Ureter (tissue), 1 donor: ENCODE data around the gene RIMS4. TPM values are rescaled to one million over a fixed set of nuclear protein-coding genes. Genes with fewer than 3 reads are reported as not detected.

Source experiments
- DNase-seq: peaks from one replicate; pipeline ENCODE4 v3.0.0-alpha.2; 2020; ENCODE audit warnings: low spot score
- total RNA-seq: library from RNA; stranded (reverse); gene quantifications from one replicate; pipeline ENCODE4 v1.2.4, GENCODE V29; 2023
- donor health status: DM: yes; HTN: yes; CAD: no.

The RIMS4 gene
- total RNA-seq = 0.44 TPM

GRCh38 chr20:44810391-44811149, at the start of gene RIMS4:
TSS of gene RIMS4 (minus strand) at chr20:44810546. CDS start at chr20:44810271, 275 bp downstream.
- no peak for DNase-seq

DNA sequence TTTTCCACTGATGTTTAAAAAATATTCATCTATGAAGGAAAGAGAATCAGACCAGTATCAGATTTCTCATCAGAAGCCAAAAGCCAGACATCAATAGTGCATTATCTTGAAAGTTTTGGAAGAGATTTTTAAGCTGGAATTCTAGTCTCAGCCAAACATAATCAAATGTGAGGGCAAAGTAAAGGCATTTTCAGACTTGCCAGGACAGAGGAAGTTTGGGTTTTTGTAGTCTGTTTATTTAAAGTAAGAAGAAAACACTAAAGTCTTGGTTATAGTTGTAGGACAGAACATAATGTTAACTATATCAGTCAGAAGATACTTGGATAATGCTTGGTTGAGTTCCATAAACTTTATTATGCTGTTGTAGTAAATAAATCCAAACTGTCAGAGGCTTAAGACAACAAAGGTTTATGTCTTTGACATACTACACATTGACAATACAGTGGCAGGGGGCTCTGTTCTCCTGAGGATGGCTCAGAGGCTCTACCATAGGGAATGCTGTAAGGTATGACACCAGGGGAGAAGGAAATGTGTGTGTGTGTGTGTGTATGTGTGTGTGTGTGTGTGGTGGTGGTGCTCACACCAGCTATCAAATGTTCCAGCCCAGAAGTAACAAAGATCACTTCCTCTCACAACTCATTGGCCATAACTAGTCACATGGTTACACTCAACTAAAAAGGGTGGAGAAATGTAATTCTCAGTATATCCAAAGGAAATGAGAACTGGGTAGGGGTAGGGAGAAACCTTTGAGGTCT, 48.4 kb upstream of the RIMS4 start:
- DNase-seq = no peak

DNA sequence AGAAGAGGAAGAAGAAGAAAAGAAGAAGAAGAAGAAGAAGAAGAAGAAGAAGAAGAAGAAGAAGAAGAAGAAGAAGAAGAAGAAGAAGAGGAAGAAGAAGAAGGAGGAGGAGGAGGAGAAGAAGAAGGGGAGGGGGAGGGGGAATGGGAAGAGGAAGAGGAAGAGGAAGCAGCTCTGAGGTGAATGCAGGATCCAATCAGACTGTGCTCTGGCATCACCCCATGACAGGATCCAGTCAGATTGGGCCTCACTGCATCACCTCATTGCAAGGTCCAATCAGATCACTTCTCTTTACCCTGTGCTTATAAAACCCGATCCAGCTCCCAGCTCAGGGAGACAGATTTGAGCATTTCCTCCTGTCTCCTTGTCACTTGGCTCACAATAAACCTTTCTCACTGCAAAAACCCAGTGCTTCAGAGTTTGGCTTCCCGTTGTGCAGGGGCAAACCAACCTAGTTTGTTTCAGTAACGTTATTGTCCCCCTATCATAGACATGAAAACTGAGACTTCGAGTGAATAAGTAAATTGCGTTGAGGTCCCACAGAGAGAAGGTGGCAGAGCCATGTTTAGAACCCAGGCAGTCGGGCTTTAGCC, 46.6 kb upstream of the RIMS4 start:
- DNase-seq = no peak

DNA sequence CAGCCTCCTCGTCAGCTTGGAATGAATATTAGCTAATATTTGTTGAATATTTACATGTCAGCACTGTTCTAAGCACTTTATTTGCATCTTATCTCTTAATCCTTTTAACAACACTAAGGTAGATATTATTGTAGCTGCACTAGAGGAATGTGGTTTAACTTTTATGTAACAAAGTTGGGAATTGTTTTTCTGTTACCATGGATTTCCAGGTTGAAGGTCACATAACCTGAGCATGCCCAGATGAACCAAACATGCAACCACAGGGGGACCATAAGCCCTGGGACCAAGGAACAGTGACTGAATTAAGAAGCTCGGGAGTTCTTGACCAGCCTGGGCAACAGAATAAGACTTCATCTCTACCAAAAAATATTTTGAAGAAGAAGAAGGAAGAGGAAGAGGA, 46.1 kb upstream of the RIMS4 start:
- no peak for DNase-seq

DNA sequence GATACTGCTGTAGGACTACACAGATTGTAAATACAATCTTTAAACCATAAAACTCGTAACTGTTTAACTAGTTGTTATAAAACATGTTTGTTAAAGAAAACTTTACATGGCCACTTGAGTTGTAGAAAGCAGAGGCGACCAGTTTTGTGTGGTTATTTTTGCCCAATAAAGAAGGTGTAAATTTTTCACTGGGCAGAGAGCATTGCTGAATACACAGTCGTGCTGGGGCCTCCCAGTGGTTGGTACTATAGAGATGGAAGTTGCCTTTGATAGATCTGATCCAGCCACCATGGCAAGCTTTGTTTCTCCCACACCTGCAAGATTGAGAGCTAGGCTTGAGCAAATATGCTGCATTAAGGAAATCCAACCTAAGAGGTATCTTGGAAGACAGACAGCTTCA, 41.2 kb upstream of the RIMS4 start:
- no peak for DNase-seq

- no peak for DNase-seq
Measured at GRCh38 chr20:44850837-44851236, 40.5 kb upstream of the RIMS4 start.

DNA sequence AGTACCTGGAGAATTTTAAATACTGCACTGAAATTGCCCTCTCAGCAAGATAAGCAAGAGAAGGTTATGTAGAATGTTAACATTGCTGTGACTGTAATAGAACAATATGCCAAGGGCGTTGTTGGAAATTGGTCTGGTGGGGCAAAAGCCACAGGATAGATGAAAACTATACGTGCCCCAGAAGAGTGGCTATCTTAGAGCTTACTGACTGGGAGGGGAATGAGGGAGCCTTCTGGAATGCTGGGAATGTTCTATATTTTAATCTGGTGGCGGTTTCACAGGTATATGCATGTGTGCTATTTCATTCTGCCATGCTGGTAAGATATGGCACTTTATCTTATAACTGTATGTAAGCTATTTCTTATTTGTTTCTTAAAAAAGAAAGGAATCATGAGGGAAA, 39.9 kb upstream of the RIMS4 start:
- no peak for DNase-seq

GRCh38 chr20:44849703-44850102, 39.4 kb upstream of the RIMS4 start:
- DNase-seq = no peak

DNA sequence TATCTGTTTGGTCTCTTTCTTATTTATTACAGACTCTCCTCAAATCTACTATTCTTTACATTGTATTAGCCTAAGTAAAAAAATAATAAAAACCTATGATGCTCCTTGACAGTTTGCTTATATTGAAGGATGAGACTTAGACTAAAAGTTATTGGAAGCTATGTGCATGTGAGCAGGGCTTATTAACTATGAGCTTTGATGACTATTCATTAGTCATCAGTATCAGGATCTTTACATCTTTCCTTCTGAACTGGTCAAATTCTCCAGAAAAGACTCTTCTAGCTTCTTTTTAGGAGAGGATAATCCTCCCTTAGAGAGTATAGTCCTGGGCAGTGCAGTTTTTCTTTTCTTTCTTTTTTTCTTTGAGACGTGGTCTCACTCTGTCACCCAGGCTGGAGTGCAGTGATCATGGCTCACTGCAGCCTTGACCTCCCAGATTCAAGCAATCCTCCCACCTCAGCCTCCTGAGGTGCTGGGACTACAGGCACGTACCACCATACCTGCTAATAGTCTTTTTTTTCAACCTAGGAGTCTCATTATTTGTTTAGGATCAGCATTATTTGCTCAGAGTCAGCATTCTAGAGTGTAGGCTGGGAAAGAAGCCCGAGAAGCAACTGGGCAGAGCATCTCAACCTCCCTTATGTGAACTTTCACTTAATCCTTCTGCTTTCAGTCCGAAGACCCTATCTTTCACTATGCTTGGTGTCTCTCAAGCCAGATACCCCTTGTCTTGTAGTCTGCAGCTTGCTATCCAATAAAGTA, 38.1 kb upstream of the RIMS4 start:
- DNase-seq = no peak

DNA sequence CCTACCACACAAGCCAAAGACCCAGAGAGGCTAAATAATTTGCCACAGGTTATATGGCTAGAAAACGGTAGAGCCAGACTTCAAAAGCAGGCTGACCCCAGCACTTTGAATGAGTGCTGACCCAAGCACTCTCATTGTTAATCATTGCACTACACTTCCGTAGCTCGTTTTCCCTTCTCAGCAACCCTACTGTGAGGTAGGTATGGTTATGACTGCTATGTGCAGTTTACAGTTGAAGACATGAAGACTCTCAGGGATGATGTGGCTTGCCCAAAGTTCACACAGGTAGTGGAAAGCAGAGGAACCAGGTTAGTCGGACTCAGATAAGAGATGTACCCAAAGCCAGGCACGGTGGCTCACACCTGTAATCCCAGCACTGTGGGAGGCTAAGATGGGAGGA, 33.5 kb upstream of the RIMS4 start:
- no peak for DNase-seq

DNA sequence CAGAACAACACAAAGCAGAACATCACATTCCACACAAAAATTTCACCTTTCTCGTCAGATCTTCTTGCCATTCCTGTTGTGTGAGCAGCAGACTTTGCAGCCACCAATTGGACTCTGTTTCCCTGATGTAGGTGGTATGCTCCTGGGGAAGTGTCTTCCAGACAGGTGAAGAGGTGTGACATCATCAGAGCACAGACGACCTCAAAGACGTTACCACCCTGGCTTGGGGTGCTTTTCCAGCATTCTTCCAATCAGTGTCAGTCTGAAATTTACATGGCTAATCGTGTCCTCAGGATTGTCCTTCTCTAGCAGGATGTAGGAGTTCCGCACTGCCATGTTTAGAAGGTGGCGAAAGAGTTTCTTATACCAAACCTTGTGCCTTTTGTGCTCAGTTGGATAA, 31.6 kb upstream of the RIMS4 start:
- no peak for DNase-seq

GRCh38 chr20:44840826-44841225, 30.5 kb upstream of the RIMS4 start:
- no peak for DNase-seq

- no peak for DNase-seq
Measured at GRCh38 chr20:44839481-44839880, 29.1 kb upstream of the RIMS4 start.

GRCh38 chr20:44838521-44838920, 28.2 kb upstream of the RIMS4 start:
- DNase-seq = no peak

- no peak for DNase-seq
Measured at GRCh38 chr20:44837946-44838345, 27.6 kb upstream of the RIMS4 start.

- no peak for DNase-seq
Measured at GRCh38 chr20:44836601-44837120, 26.3 kb upstream of the RIMS4 start.

DNA sequence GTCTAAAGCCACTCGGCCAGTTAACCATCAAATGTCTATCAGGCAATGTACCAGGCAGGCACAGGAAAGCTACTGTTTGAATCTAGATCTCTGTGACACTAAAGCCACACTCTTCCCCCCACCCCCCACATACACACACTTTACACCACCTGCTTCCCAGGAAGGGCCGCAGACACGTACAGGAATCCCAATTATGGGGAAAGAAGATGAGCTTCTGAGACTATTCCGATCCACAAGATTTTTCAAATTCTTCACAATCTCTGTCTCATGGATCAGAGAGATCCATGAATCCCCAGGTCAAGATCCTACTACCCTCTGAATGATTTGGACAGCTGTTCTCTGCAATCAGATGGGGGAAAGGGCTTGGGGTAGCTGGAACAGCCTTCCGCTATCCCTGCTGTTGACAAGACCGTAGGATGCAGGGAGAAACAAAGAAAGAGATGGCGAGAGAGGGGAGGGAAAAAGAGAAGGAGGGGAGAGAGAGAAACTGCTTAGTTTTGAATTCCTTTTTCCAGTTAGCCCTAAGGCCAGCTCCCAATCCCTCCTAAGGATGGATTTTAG, 25.4 kb upstream of the RIMS4 start:
- no peak for DNase-seq

- no peak for DNase-seq
Measured at GRCh38 chr20:44835116-44835515, 24.8 kb upstream of the RIMS4 start.

GRCh38 chr20:44834693-44835092, 24.3 kb upstream of the RIMS4 start:
- no peak for DNase-seq

DNA sequence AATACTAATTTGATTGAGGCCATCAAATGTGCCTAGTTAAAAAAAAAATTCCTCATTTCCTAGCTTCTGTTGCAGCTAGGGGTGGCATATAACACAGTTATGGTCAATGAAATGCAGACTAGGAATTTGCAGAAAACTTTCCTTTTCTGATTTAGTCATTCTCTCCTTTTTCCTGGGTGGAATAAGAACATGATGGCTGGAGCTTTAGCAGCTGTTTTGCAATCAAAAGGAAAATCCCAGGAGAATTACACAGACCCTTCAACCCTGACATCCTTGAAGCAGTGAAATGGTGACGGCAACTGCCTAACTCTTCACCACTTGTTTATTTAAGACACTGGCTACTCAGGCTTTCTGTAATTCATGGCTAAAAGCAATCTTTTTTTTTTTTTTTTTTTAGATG, 23.1 kb upstream of the RIMS4 start:
- no peak for DNase-seq

- DNase-seq = no peak
Measured at GRCh38 chr20:44832724-44833123, 22.4 kb upstream of the RIMS4 start.

DNA sequence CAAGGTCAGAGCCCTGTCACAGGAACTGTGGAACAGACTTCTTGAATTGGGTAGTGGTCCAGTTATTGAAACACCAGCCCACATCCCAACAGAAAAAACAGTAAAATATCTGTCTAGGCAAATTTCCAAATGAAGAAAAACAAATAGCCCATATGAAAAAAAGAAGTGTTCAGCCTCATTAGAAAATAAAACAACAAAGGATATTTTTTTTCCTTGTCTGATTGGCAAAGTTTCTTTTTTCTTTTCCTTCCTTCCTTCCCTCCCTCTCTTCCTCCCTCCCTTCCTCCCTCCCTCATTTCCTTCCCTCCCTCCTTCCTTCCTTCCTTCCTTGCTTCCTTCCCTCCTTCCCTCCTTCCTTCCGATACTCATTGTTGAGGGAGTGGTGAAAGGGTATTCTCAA, 20.6 kb upstream of the RIMS4 start:
- DNase-seq = no peak
